Ecto neural progenitor cell (in vitro differentiated cells): ENCODE data around the gene REXO4.
"Not testable (repeated sequence)": the region's sequence is repeated elsewhere in the genome, so short reads cannot be mapped to it uniquely, and the experiment has no call there.

Experiments
- DNase-seq: peaks from one replicate; pipeline ENCODE4 v3.0.0-alpha.2; 2018; ENCODE audit warnings: low spot score

REXO4 gene

GRCh38 chr9:133387680-133388079 lies 30.1 kb downstream of the REXO4 start:
- no peak for DNase-seq

GRCh38 chr9:133386338-133386737 lies 31.5 kb downstream of the REXO4 start:
- no peak for DNase-seq

- DNase-seq = no peak
These were observed 32.4 kb downstream of the REXO4 start for GRCh38 chr9:133385452-133385851.

- no peak for DNase-seq
These were observed 33.0 kb downstream of the REXO4 start for GRCh38 chr9:133384736-133385321.

- no peak for DNase-seq
These were observed 34.4 kb downstream of the REXO4 start for GRCh38 chr9:133383438-133383837.

- no peak for DNase-seq
These were observed 35.2 kb downstream of the REXO4 start for GRCh38 chr9:133382507-133383141.

GRCh38 chr9:133380734-133381133 lies 37.1 kb downstream of the REXO4 start:
- DNase-seq = no peak

GRCh38 chr9:133379153-133380086 lies 38.4 kb downstream of the REXO4 start:
- no peak for DNase-seq

GRCh38 chr9:133378408-133378962 lies 39.3 kb downstream of the REXO4 start:
- DNase-seq = no peak

- no peak for DNase-seq
These were observed 40.0 kb downstream of the REXO4 start for GRCh38 chr9:133377721-133378216.

- not testable (repeated sequence) for DNase-seq
These were observed 40.5 kb downstream of the REXO4 start for GRCh38 chr9:133377280-133377679.

GRCh38 chr9:133375724-133376654 lies 41.8 kb downstream of the REXO4 start, which contains the start of the genes STKLD1 and SURF4:
TSS of gene STKLD1 (plus strand) at chr9:133376366. CDS start at chr9:133376474, 108 bp downstream.
TSS of gene SURF4 (minus strand) at chr9:133376060. CDS start at chr9:133375969, 91 bp downstream.
- DNase-seq = peak; percentile 97

GRCh38 chr9:133375116-133375723 lies 42.6 kb downstream of the REXO4 start:
- no peak for DNase-seq

- no peak for DNase-seq
These were observed 43.1 kb downstream of the REXO4 start for GRCh38 chr9:133374612-133375115.

- no peak for DNase-seq
These were observed 45.7 kb downstream of the REXO4 start for GRCh38 chr9:133372144-133372543.

GRCh38 chr9:133371261-133371711 lies 46.5 kb downstream of the REXO4 start:
- no peak for DNase-seq

GRCh38 chr9:133370685-133371084 lies 47.1 kb downstream of the REXO4 start:
- no peak for DNase-seq

- no peak for DNase-seq
These were observed 47.9 kb downstream of the REXO4 start for GRCh38 chr9:133369933-133370332.

GRCh38 chr9:133369422-133369821 lies 48.4 kb downstream of the REXO4 start:
- DNase-seq = no peak

- no peak for DNase-seq
These were observed 49.4 kb downstream of the REXO4 start for GRCh38 chr9:133368249-133368881.
